IgD-negative memory B cell (primary cell): Measurements from ENCODE around the gene SGF29. TPM values are rescaled to one million over a fixed set of nuclear protein-coding genes. Genes with fewer than 3 reads are reported as not detected.
A peak's percentile ranks its signal among the peaks of the same experiment; 100 is the strongest.
"Not testable (repeated sequence)": the region's sequence is repeated elsewhere in the genome, so short reads cannot be mapped to it uniquely, and the experiment has no call there.

Experiments
- H3K27ac Mint-ChIP-seq, 3 donors: one replicate each; pipeline ENCODE4 v1.8.0; 2020 to 2022; ENCODE audit warnings: mild to moderate bottlenecking in 3 of 3, mixed read lengths in 3 of 3, moderate library complexity in 1 of 3
- H3K27me3 Mint-ChIP-seq: one replicate; pipeline ENCODE4 v1.8.0; 2021; ENCODE audit warnings: mixed read lengths
- H3K36me3 Mint-ChIP-seq: one replicate; pipeline ENCODE4 v1.8.0; 2020; ENCODE audit warnings: mild to moderate bottlenecking, mixed read lengths
- H3K4me1 Mint-ChIP-seq, 3 donors: one replicate each; pipeline ENCODE4 v1.8.0; 2020 to 2022; ENCODE audit warnings: mixed read lengths in 3 of 3, mild to moderate bottlenecking in 1 of 3
- H3K4me3 Mint-ChIP-seq, 4 donors: one replicate each; pipeline ENCODE4 v1.8.0; 2020 to 2022; ENCODE audit warnings: mild to moderate bottlenecking in 4 of 4, mixed read lengths in 4 of 4, moderate library complexity in 3 of 4
- H3K9me3 Mint-ChIP-seq, 3 donors: one replicate each; pipeline ENCODE4 v1.8.0; 2020 to 2021; ENCODE audit warnings: mixed read lengths in 3 of 3, mild to moderate bottlenecking in 1 of 3
- polyA plus RNA-seq: library from polyadenylated mRNA; unstranded; fragments of 300-500 nt; fragmentation: Illumina TruSeq; gene quantifications from one replicate; pipeline ENCODE4 v1.2.3, GENCODE V29; 2021

SGF29 gene
- polyA plus RNA-seq, 1 donor from 2014 or later: 49.2 TPM

DNA sequence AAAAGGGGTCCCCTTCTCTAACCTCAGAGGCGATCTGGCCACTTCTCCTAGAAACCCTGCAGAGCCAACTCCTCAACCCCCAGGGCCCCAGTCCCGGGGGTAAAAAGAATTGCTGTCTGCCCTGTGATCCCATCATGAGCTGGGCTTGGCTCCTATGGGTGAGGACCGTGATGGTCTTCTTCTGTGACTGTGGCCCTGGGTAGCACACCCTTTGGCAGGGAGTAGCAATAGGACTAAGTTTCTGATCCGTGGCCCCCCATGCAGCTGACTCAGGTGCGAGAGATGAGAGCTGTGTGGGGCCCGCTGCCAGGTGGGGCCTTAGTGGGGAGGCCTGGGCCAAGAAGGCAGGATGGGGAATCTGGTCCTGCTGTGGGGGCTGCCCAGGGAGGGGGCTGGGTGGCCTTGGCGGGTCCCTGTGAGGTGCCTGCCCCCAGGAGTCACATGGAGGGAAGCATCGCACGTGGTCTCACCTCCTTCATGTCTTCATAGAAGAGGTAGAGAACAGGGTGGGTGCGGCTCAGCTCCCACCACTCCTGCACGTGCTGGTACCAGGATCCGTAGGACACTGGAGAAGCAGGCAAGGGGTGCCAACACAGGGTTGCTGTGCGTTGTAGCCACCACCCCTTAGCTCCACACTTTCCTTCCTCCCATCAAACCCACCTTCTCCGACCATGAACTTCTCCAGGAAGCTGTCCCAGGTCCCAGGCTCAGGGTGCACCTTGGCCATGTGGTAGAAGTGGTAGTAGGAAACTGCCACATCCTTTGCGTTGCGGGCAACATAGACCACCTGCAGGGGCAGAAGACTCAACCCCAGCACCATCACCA, 52.8 kb downstream of the SGF29 start:
- Mint-ChIP-seq H3K27me3 (peaks cover 2% of the 10 kb centered on the region), H3K4me1 (peaks cover 4 to 9% (median 5%) of the 10 kb centered on the region in 3 donors), H3K36me3 (no peaks in the 10 kb centered on the region), H3K9me3 (no peaks in the 10 kb centered on the region), H3K27ac (peak overlapping the region in 1 of 3 donors; percentile 63), H3K4me3 (no peak overlapping the region)

DNA sequence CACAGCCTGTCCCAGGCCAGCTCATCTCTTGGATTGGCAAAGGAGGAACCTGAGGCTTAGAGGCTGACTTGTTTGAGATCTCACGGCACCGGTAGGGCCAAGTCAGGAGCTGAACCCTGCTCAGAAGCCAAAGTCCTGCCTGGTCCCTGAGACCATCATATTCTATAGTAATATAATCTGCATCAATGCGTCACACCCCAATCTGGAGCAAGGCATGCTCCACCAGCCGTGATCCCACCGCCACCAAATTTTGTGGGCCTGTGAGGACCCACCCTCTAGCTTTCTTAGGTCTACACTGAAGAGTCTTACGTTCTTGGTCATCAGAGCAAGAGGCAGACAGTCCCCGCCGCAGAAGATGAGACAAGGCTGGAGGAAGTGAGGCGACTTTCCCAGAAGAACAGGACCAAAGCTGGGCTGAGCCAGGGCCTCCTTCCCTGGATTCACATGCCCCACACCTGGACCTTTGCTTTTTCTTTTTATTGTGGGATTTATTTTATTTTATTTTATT, 53.5 kb downstream of the SGF29 start:
- Mint-ChIP-seq H3K27me3 (peaks cover 2% of the 10 kb centered on the region), H3K36me3 (no peaks in the 10 kb centered on the region), H3K4me1 (peaks cover 4 to 9% (median 5%) of the 10 kb centered on the region in 3 donors), H3K9me3 (no peaks in the 10 kb centered on the region), H3K4me3 (no peak overlapping the region), H3K27ac (peak overlapping the region in 2 of 3 donors; percentile 63 to 82)

DNA sequence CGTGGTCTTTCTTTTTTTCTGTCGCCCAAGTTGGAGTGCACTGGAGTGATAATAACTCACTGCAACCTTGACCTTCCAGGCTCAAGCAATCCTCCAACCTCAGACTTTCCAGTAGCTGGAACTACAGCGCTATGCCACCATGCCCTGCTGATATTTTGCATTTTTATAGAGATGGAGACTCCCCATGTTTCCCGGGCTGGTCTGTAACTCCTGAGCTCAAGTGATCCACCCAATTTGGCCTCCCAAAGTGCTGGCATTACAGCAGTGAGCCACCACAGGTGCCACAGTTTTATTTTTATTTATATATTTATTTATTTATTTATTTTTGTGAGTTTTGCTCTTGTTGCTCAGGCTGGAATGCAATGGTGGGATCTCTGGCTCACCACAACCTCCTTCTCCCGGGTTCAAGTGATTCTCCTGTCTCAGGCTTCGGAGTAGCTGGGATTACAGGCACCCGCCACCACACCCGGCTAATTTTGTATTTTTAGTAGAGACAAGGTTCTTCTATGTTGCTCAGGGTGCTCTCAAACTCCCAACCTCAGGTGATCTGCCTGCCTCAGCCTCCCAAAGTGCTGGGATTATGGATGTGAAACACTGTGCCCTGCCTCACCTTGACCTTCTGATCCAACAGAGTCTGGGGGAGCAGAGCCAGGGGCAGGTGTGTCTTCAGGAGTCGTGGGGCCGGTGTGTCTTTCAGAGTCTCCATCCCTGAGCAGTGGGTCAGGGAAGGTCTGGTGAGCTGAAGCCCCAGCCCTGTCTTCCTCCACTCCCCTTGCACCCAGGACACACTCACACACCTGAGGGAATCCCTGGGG, 54.2 kb downstream of the SGF29 start:
- H3K27me3 Mint-ChIP-seq, H3K36me3 Mint-ChIP-seq, H3K4me1 Mint-ChIP-seq, H3K9me3 Mint-ChIP-seq: not testable (repeated sequence)
- Mint-ChIP-seq H3K27ac (peak overlapping the region in 1 of 3 donors; percentile 82), H3K4me3 (peak overlapping the region in 1 of 4 donors; percentile 9)

DNA sequence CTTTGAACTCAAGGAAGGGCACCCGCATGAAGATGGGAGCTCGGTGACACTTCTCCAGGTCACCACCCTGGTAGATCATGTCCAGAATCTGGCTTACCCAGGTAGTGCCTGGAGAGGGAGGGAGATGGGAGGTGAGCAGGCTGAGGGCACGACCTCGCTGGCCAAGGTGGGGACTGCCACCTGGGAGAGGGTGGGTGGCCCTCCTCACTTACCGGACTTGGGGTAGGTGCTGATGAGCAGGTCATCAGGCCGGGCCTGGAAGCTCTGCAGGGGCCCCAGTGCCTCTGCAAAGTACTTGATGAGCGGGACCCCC, 54.7 kb downstream of the SGF29 start:
- H3K36me3 Mint-ChIP-seq, H3K27me3 Mint-ChIP-seq, H3K27ac Mint-ChIP-seq, H3K4me1 Mint-ChIP-seq, H3K4me3 Mint-ChIP-seq, H3K9me3 Mint-ChIP-seq: not testable (repeated sequence)

DNA sequence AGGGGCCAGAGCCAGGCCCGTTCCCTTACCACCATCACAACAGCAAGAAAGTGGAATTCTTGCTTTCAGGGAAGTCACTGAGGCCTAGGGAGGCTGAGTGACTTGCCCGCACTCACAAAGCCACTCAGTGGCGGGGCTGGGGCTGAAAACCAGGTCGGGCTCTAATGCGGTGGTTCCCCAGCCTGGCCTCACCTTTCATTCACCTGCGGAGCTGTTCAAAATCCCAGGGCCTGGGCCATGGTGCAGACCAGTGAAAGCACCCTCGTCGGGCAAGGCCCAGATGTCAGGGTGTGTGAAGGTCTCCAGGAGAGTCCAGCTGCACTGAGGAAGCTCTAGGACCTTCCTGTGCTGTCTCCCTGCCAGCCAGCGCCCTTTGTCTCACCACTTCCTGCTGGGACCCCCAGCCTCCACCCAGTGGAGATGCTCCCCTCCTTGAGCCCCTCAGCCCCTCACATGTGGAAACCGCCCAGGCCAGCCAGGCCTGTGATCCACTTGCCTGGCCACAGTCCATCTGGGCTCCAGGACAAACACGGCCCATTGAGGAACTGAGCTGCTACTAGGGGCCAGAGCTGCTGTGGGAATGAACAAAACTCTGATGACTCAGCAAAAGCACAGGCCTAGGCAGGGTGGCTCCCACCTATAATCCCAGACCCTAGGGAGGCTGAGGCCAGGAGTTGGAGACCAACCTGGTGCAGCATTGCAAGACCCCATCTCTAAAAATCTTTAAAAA, 55.3 kb downstream of the SGF29 start:
- not testable (repeated sequence) for H3K27me3 Mint-ChIP-seq, H3K9me3 Mint-ChIP-seq, H3K4me3 Mint-ChIP-seq, H3K4me1 Mint-ChIP-seq, H3K36me3 Mint-ChIP-seq
- H3K27ac Mint-ChIP-seq: peak overlapping the region in 2 of 3 donors; percentile 27 to 39

DNA sequence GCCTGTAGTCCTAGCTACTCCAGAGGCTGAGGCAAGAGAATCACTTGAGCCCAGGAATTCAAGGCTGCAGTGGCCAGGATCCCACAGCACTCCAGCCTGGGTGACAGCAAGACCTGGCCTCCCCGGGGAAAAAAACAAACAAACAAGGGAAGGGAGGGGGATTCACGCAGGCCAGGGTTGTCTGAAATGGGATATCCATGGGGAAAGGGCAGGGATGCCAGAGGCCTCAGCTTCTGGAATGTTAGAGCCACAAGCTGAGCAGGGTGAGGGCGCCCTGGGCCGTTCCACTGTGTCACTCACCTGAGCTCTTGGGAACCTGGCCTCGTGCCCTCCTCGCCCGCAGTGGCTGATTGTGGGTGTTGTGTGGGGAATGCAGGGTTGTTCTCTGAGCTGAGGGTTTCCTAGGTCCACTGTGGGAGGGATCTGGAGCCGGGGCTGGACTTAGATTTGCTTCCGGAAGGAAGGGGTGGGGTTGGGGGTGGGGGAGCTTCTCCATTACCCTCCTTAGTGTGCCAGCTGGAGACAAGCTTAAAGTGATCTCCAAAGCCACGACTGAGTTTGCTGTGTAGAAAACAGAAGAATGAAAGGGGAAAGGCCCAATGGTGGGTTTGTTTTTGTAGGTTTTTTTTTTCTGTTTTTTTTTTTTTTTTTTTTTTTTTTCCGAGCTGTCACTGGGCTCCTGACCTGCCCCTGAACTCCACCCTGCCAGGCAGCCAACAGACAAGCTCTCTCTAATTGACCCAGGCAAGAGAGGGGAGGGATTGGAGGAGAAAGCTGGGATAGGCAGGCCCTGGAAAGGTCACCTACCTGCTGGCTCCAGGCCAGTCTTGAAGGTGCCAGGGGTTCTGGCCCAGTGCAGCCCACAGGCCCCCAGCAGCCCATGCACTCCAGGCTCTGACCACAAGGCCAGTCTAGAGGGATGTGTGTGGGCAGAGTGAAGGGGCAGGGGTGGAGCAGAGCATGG, 56.2 kb downstream of the SGF29 start, which contains the start of gene SULT1A1:
SULT1A1 (minus strand) TSS at position 414 of the 964 bp plus-strand sequence. CDS start 1,189 bp downstream, outside the sequence.
- Mint-ChIP-seq H3K27ac (peak within 1 kb of the TSS; percentile 27 to 41 (median 39)), H3K4me1 (peaks cover 2 to 4% (median 4%) of the 10 kb centered on the region in 3 donors), H3K36me3 (no peaks in the 10 kb centered on the region), H3K4me3 (peak within 1 kb of the TSS in 3 of 4 donors; percentile 17 to 52 (median 21)), H3K9me3 (no peaks in the 10 kb centered on the region), H3K27me3 (peaks cover 2% of the 10 kb centered on the region)

DNA sequence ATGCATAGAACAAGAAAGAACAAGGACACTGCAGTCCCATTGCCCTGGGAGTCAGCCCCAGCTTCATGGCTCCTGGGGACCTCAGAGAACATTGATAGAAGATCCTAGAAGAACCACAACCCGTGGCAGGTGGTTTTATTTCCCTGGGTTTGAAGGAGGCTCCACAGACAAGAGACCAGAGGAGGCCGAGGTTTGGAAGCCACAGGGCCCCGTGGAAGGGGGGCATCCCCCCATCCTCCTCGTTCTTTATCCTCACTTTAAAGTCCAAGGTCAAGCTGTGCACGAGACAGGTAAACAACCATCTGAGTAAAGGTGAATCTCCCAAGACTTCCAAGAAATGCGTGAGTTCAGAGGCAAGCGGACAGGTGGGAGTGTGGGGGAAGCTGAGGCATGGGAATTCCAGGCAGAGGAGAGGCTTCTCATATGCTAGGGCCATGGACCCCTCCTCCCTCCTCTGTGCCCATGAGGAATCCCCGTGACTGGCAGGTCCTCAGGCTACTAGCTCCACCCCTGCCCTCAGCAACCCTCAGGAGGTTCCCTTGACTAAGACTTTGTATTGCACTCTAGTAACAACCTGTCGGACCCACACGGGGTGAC, 57.0 kb downstream of the SGF29 start:
- H3K4me3 Mint-ChIP-seq: peak overlapping the region in 3 of 4 donors; percentile 8 to 52 (median 17)
- H3K36me3 Mint-ChIP-seq: no peaks in the 10 kb centered on the region
- H3K4me1 Mint-ChIP-seq: peaks cover 2 to 7% (median 4%) of the 10 kb centered on the region in 3 donors
- H3K9me3 Mint-ChIP-seq: no peaks in the 10 kb centered on the region
- peak overlapping the region in 2 of 3 donors; percentile 39 to 41 for H3K27ac Mint-ChIP-seq
- H3K27me3 Mint-ChIP-seq: no peaks in the 10 kb centered on the region

DNA sequence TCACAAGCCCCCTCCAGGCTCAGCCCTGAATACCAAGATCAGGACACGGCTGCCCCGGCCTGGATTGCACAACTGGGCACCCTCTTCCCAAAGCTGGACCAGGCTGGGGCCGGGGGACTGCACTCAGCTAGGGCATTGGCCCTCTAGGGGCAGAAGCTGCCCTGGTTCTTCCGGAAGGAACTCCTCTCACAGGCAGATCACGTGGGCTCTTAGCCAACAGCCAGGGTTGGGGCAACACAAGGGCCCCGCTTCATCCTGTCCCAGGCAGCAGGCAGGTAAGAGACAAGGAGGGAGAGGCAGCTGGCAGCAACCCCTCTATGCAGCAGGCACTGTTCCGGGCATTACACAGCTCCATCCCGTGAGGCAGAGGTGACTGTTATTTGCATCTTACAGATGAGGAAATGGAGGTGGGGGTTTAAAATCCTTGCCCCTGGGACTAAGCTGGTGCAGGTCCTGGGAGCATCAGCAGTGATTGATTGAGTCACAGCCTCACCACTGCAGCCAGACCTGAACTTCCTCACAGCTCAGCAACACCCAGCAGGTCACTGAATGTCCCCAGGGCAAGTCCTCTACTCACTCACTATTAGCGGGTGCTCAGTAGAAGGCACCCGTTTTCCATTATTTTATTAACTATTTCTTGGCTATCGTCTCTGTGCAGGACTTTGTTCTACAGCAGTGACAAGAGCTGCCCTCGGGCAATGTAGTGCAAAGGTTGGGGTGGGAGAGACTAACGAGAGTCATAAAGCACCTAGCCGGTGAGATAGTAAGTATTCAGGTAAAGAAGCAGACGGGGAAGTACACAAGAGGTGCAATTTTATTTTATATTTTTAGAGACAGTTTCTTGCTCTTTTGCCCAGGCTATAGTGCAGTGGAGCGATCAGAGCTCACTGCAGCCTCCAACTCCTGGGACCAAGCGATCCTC, 58.9 kb downstream of the SGF29 start:
- not testable (repeated sequence) for H3K27ac Mint-ChIP-seq, H3K27me3 Mint-ChIP-seq, H3K36me3 Mint-ChIP-seq, H3K9me3 Mint-ChIP-seq, H3K4me3 Mint-ChIP-seq
- H3K4me1 Mint-ChIP-seq: peaks cover 9 to 17% (median 12%) of the 10 kb centered on the region in 3 donors

DNA sequence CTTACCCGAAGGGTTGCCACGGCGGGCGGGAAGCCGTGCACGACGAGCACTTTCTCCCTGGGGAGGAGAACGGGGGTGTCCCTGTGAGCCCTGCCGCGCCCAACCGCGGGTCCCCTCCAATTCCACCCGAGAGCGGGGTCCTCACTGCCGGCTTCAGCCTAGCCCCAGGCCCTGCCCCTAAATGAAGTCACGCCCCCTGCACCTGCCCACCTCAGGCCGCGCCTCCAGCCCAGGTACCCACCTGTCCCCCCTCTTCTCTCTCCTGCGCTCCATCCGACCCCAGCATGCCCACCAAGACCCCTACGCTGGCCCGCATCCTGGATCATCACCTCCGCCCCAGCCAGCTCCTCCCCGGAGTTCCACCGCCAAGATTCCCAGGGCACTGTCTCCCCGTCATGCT, 60.2 kb downstream of the SGF29 start:
- peaks cover 15 to 22% (median 17%) of the 10 kb centered on the region in 3 donors for H3K4me1 Mint-ChIP-seq
- not testable (repeated sequence) for H3K4me3 Mint-ChIP-seq, H3K27me3 Mint-ChIP-seq, H3K27ac Mint-ChIP-seq, H3K36me3 Mint-ChIP-seq, H3K9me3 Mint-ChIP-seq

DNA sequence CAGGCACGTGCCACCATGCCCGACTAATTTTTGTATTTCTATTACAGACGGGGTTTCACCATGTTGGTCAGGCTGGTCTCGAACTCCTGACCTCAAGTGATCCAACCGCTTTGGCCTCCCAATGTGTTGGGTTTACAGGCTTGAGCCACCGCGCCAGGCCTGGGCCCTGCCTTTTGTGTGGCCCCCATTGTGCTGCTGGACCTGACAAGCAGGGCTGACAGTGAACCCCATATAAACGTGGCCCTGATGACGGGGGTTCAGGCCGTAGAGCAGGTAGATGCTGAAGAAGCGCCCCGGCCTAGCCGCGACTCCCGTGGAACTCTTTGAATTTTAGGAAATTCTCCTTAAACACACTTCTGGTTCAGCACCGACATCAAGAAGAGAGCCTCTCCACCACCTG, 60.8 kb downstream of the SGF29 start:
- not testable (repeated sequence) for H3K36me3 Mint-ChIP-seq, H3K27me3 Mint-ChIP-seq, H3K9me3 Mint-ChIP-seq, H3K27ac Mint-ChIP-seq, H3K4me3 Mint-ChIP-seq
- H3K4me1 Mint-ChIP-seq: peaks cover 14 to 22% (median 17%) of the 10 kb centered on the region in 3 donors

DNA sequence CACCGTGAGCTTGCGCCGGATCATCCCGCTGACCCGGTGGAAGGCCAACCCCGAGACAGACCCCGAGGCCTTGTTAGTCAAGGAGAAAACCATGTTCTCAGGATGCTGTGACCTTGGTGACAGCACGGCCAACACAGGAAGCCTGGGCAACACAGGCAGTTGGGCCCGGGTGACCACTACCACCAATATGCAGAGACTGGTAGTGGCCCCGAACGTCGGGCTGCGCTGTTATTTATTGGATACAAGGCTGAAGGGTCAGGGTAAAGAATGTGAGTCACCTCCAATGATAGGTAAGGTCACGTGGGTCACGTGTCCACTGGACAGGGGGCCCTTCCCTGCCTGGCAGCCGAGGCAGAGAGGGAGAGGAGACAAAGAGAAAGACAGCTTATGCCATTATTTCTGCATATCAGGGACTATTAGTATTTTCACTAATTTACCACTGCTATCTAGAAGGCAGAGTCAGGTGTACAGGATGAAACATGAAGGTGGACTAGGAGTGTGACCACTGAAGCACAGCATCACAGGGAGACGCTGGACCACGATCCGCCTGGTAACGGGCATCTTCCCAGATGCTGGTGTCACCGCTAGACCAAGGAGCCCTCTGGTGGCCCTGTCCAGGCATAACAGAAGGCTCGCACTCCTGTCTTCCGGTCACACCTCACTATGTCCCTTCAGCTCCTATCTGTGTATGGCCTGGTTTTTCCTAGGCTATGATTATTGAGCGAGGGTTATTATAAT, 61.9 kb downstream of the SGF29 start:
- H3K27me3 Mint-ChIP-seq, H3K36me3 Mint-ChIP-seq, H3K9me3 Mint-ChIP-seq: not testable (repeated sequence)
- H3K4me3 Mint-ChIP-seq: peak overlapping the region in 2 of 4 donors; percentile 57 to 79
- H3K4me1 Mint-ChIP-seq: peaks cover 11 to 22% (median 17%) of the 10 kb centered on the region in 3 donors
- peak overlapping the region in 1 of 3 donors; percentile 25 for H3K27ac Mint-ChIP-seq

DNA sequence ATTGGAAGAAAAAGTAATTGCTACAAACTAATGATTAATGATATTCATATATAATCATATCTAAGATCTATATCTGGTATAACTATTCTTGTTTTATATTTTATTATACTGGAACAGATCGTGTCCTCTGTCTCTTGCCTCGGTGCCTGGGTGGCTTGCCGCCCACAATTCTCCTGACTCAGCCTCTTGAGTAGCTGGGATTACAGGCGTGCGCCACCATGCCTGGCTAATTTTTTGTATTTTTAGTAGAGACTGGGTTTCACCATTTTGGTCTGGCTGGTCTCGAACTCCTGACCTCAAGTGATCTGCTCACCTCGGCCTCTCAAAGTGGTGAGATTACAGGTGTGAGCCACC, 62.5 kb downstream of the SGF29 start:
- not testable (repeated sequence) for H3K27me3 Mint-ChIP-seq, H3K36me3 Mint-ChIP-seq, H3K9me3 Mint-ChIP-seq, H3K27ac Mint-ChIP-seq
- Mint-ChIP-seq H3K4me1 (peaks cover 11 to 18% (median 15%) of the 10 kb centered on the region in 3 donors), H3K4me3 (peak overlapping the region in 1 of 4 donors; percentile 57)
